Ishikawa (cell line): Measurements from ENCODE around the gene LSM3.

Experiments
- EP300 ChIP-seq: IDR thresholded peaks from 2 replicates; pipeline ENCODE4 v1.6.1; 2012; ENCODE audit warnings: borderline replicate concordance
- FOXM1 ChIP-seq: IDR thresholded peaks from 2 replicates; pipeline ENCODE4 v1.6.1; 2012; ENCODE audit warnings: low read depth, borderline replicate concordance
- MAX ChIP-seq: IDR thresholded peaks from 2 replicates; pipeline ENCODE4 v1.6.1; 2012
- TCF12 ChIP-seq: IDR thresholded peaks from 2 replicates; pipeline ENCODE4 v1.6.1; 2012; ENCODE audit warnings: low read depth
- YY1 ChIP-seq: IDR thresholded peaks from 2 replicates; pipeline ENCODE4 v1.6.1; 2012; ENCODE audit warnings: low read depth
- TF ChIP-seq, protein P1 (sequence below): IDR thresholded peaks from 2 replicates; pipeline ENCODE4 v1.6.1; 2012; ENCODE audit warnings: low read depth, mild to moderate bottlenecking

DNA sequence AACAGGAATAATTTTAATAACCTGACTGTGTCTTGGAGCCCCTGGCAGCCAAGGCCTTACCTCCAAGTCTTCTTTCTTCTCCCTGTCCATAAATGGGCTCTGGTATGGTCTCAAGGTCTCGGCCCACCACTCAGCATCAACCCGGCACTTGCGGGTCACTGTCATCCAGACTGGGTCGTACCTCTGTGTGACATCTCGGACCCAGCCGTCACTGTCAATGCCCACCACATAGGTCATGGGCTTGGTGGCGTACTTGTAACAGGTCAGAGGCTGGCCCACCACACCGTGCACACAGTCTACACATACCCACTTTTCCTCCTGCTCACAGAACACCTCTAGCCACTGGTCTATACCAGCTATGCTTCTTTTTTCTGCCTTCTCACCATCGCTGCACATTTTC, 20.7 kb upstream of the LSM3 start:
- no peak for TF ChIP-seq EP300
- no peak for TF ChIP-seq FOXM1
- no peak for TF ChIP-seq MAX
- TF ChIP-seq YY1: no peak
- no peak for TF ChIP-seq TCF12
- TF ChIP-seq, protein P1, sequence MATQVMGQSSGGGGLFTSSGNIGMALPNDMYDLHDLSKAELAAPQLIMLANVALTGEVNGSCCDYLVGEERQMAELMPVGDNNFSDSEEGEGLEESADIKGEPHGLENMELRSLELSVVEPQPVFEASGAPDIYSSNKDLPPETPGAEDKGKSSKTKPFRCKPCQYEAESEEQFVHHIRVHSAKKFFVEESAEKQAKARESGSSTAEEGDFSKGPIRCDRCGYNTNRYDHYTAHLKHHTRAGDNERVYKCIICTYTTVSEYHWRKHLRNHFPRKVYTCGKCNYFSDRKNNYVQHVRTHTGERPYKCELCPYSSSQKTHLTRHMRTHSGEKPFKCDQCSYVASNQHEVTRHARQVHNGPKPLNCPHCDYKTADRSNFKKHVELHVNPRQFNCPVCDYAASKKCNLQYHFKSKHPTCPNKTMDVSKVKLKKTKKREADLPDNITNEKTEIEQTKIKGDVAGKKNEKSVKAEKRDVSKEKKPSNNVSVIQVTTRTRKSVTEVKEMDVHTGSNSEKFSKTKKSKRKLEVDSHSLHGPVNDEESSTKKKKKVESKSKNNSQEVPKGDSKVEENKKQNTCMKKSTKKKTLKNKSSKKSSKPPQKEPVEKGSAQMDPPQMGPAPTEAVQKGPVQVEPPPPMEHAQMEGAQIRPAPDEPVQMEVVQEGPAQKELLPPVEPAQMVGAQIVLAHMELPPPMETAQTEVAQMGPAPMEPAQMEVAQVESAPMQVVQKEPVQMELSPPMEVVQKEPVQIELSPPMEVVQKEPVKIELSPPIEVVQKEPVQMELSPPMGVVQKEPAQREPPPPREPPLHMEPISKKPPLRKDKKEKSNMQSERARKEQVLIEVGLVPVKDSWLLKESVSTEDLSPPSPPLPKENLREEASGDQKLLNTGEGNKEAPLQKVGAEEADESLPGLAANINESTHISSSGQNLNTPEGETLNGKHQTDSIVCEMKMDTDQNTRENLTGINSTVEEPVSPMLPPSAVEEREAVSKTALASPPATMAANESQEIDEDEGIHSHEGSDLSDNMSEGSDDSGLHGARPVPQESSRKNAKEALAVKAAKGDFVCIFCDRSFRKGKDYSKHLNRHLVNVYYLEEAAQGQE: no peak
